ENCODE measurements around the gene DNAH2.

Gene DNAH2

GRCh38 chr17:7716901-7717755, at the start of gene DNAH2:
Gene DNAH2, plus strand, starts transcription at chr17:7717744. Its CDS starts 1,991 bp downstream, at chr17:7719735.
- peak; percentile 78 for DNase-seq (ENCODE audit: low read depth)

GRCh38 chr17:7668482-7668881, 49.1 kb upstream of the DNAH2 start:
- DNase-seq (ENCODE audit: low read depth) = no peak

- DNase-seq (ENCODE audit: low read depth) = no peak
These were observed 44.3 kb upstream of the DNAH2 start for GRCh38 chr17:7673239-7673638.

GRCh38 chr17:7674934-7675333, 42.6 kb upstream of the DNAH2 start:
- DNase-seq (ENCODE audit: low read depth) = no peak

- peak; percentile 17 for DNase-seq (ENCODE audit: low read depth)
These were observed 41.0 kb upstream of the DNAH2 start for GRCh38 chr17:7676533-7676932.

- no peak for DNase-seq (ENCODE audit: low read depth)
These were observed 40.0 kb upstream of the DNAH2 start for GRCh38 chr17:7677388-7678067.

- no peak for DNase-seq (ENCODE audit: low read depth)
These were observed 32.6 kb upstream of the DNAH2 start for GRCh38 chr17:7684851-7685532.

GRCh38 chr17:7685533-7686221, 31.9 kb upstream of the DNAH2 start:
- DNase-seq (ENCODE audit: low read depth) = peak; percentile 96

- DNase-seq (ENCODE audit: low read depth) = no peak
These were observed 31.1 kb upstream of the DNAH2 start for GRCh38 chr17:7686222-7687071.

- DNase-seq (ENCODE audit: low read depth) = peak; percentile 90
These were observed 30.3 kb upstream of the DNAH2 start, which contains the start of gene TP53 for GRCh38 chr17:7687072-7687907. Gene TP53, minus strand, starts transcription at chr17:7687490. Its CDS starts 10,896 bp downstream, at chr17:7676594.

- peak; percentile 99 for DNase-seq (ENCODE audit: low read depth)
These were observed 29.4 kb upstream of the DNAH2 start, which contains the start of gene WRAP53 for GRCh38 chr17:7687908-7688807. Gene WRAP53, plus strand, starts transcription at chr17:7688477. Its CDS starts 172 bp downstream, at chr17:7688649.

GRCh38 chr17:7688808-7689316, 28.7 kb upstream of the DNAH2 start:
- no peak for DNase-seq (ENCODE audit: low read depth)

- DNase-seq (ENCODE audit: low read depth) = no peak
These were observed 22.0 kb upstream of the DNAH2 start for GRCh38 chr17:7695586-7695985.

- no peak for DNase-seq (ENCODE audit: low read depth)
These were observed 19.5 kb upstream of the DNAH2 start for GRCh38 chr17:7697828-7698588.

- no peak for DNase-seq (ENCODE audit: low read depth)
These were observed 17.0 kb upstream of the DNAH2 start for GRCh38 chr17:7700510-7700909.

- DNase-seq (ENCODE audit: low read depth) = no peak
These were observed 15.9 kb upstream of the DNAH2 start for GRCh38 chr17:7701681-7702080.

- no peak for DNase-seq (ENCODE audit: low read depth)
These were observed 14.8 kb upstream of the DNAH2 start for GRCh38 chr17:7702776-7703175.
